Esophagus muscularis mucosa (tissue), 4 donors: ENCODE results near the gene ITGB1.

Source experiments
- CTCF ChIP-seq, 3 experiments: fragments of 200-600 bp in 2 of 3; fragments of 450-650 bp in 1 of 3; sonication (generic) in 2 of 3; IDR thresholded peaks; one replicate each; pipeline ENCODE4 v1.5.1; 2017 to 2019; ENCODE audit warnings: antibody characterized with exemption in 3 of 3, mild to moderate bottlenecking in 2 of 3, moderate library complexity in 1 of 3
- EP300 ChIP-seq: sonication (generic); formaldehyde crosslinking; IDR thresholded peaks from one replicate; pipeline ENCODE4 v1.6.1; 2017; ENCODE audit warnings: antibody characterized with exemption
- POLR2A ChIP-seq: fragments of 450-650 bp; IDR thresholded peaks from one replicate; pipeline ENCODE4 v1.6.1; 2017; ENCODE audit warnings: antibody characterized with exemption, moderate library complexity, mild to moderate bottlenecking, low read depth

- no peak for TF ChIP-seq POLR2A
- TF ChIP-seq CTCF (IDR thresholded peaks at IDR 0.05): no peak
- TF ChIP-seq EP300: no peak
Observed at GRCh38 chr10:32929634-32930033, 28.4 kb downstream of the ITGB1 start.
